T47D (cell line): ENCODE measurements around the gene PXMP4.
A peak's percentile ranks its signal among the peaks of the same experiment; 100 is the strongest.
"Not testable (repeated sequence)": the region's sequence is repeated elsewhere in the genome, so short reads cannot be mapped to it uniquely, and the experiment has no call there.

Experiments
- DNase-seq, 2 experiments: peaks; one replicate each; pipeline versions ENCODE4 v3.0.0 to v3.0.0-alpha.2; 2011 to 2012; ENCODE audit warnings: low read depth in 1 of 2, low spot score in 1 of 2
- JUND ChIP-seq: IDR thresholded peaks from 2 replicates; pipeline ENCODE4 v1.6.1; 2012; ENCODE audit warnings: low read depth
- in situ Hi-C: cut with HindIII; loops from 2 replicates; pipeline ENCODE4 v1.10.0; 2016; ENCODE audit warnings: low sequenced_read_pairs, low pct_unique_long_range_greater_than_20kb

PXMP4 gene

DNA sequence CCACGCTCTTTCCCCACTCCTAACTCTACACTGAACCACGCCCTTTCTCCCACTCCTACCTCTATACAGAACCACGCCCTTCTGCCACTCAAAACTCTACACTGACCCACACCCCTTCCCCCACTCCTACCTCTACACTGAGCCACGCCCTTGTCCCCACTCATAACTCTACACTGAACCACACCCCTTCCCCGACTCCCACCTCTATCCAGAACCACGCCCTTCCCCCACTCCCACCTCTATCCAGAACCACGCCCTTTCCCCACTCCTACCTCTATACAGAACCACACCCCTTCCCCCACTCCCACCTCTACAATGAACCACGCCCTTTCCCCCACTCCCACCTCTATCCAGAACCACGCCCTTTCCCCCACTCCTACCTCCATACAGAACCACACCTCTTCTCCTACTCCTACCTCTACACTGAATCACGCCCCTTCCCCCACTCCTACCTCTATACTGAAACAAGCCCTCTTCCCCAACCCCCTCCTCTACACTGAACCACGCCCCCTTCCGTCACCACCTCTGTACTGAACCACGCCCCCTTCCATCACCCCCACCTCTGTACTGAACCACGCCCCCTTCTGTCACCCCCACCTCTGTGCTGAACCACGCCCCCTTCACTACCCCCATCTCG is 10.1 kb downstream of the PXMP4 start:
- in situ Hi-C loops, result no loop called here
- TF ChIP-seq JUND, result no peak
- no peak for DNase-seq

DNA sequence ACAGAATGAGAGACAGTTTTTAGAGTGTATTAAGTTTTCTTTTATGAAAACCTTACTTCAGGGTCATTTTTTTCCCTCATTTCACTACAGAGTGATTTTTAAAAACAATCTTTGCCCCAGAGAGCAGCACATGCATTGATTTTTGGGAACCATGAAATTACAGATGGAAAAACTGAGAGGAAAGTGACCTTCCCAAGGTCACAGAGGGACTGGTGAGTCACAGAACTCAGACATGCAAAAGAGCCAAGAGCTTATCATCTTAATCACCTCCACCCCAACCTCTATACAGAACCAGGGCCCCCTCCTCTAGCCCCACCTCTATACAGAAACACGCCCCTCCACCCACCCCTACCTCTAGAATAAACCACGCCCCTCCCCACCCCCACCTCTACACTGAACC is 10.7 kb downstream of the PXMP4 start:
- no peak for DNase-seq
- no peak for TF ChIP-seq JUND
- in situ Hi-C loops, result no loop called here

GRCh38 chr20:33707668-33708067 is 12.4 kb downstream of the PXMP4 start:
- in situ Hi-C loops, result no loop called here
- no peak for TF ChIP-seq JUND
- DNase-seq, result no peak

DNA sequence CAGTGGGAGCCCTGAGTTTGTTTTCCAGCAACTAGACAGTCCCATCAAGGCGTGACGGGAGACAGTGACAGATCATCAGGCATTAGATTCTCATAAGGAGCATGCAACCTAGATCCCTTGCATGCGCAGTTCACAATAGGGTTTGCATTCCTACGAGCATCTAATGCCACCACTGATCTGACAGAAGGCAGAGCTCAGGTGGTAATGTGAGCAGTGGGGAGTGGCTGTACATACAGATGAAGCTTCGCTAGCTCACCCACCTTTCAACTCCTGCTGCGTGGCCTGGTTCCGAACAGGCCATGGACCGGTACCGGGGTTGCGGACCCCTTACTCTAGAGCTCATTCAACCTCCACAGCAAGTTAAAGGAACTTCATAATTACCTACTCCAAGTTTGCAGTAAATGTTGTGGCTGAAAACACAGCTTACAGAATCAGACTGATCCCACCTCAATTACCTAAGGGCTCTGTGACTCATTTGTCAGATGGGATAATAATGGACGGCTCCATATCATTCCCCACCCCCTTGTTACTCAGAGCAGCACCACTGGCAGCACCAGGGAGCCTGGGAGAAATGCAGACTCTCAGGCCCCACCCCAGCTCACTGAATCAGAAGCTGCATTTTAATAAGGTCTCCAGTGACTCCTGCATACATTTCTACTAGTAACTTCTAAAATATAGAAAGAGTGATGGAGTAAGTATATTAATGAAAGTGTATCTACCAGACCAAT is 15.7 kb downstream of the PXMP4 start:
- in situ Hi-C loops, result no loop called here
- no peak for TF ChIP-seq JUND
- no peak for DNase-seq

DNA sequence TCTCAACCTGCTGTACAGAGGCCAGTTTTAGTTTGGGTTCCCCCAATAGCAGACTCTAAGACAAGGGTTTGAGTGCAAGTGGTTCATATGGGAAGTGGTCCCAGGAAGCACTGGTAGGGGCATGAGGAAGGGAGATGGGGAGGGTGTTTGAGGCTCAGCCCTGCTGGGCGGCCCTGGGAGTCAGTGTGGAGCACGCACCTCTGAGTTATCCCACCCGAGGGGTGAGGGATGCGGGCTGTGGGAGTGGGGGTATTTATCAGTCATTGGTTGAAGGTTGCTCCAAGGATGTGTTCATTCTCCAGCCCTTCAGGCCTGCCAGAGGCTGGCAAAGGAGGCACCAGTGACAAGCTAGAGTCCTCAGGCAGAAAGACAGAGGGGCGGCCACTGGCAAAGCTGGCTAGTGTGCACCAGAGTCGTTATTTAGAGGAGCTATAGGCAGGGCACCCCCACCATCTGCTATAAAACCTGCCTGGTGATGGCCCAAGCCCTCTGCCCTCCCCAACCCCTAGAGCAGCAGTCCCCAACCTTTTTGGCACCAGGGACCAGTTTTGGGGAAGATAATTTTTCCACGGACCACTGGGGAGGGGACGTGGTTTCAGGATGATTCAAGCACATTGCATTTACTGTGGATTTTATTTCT is 16.5 kb downstream of the PXMP4 start:
- DNase-seq, result no peak
- no peak for TF ChIP-seq JUND
- in situ Hi-C loops, result no loop called here

DNA sequence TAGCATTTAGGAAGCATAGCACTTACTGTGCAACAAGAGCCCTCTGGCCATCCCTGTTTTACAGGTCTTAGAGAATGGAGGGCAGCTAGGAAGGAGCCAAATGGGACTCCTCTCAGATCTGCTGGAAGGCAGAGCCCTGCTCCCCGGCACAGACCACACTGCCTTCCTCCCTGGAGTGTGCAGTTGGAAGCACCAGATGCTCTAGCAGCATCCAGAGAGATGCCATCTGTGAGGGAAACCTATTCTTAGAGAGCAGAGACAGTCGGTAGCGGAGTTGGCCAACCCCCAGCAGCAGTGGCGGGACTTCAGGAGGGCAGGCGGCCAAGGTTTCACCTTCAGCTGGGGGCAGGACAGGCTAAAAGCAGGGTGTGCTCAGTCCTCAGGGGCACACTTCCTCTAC is 17.2 kb downstream of the PXMP4 start:
- no peak for TF ChIP-seq JUND
- peak; percentile 55 to 60 for DNase-seq
- in situ Hi-C loops, result no loop called here

DNA sequence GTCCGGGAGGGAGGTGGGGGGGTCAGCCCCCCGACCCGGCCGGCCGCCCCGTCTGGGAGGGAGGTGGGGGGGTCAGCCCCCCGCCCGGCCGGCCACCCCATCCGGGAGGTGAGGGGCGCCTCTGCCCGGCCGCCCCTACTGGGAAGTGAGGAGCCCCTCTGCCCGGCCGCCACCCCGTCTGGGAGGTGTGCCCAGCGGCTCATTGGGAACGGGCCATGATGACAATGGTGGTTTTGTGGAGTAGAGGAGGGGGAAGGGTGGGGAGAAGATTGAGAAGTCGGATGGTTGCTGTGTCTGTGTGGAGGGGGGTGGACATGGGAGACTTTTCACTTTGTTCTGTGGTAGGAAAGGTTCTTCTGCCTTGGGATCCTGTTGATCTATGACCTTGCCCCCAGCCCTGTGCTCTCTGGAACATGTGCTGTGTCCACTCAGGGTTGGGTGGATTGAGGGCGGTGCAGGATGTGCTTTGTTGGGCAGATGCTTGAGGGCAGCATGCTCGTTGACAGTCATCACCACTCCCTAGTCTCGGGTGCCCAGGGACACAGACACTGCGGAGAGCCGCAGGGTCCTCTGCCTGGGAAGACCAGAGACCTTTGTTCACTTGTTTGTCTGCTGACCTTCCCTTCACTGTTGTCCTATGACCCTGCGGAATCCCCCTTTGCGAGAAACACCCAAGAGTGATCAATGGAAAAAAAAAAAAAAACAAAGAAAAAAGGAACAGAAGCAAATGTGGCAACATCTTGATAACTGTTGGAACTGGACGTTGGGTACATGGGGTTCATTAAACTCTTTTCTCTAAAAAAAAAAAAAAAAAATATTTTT is 18.3 kb downstream of the PXMP4 start:
- no peak for DNase-seq
- in situ Hi-C loops, result no loop called here
- no peak for TF ChIP-seq JUND

DNA sequence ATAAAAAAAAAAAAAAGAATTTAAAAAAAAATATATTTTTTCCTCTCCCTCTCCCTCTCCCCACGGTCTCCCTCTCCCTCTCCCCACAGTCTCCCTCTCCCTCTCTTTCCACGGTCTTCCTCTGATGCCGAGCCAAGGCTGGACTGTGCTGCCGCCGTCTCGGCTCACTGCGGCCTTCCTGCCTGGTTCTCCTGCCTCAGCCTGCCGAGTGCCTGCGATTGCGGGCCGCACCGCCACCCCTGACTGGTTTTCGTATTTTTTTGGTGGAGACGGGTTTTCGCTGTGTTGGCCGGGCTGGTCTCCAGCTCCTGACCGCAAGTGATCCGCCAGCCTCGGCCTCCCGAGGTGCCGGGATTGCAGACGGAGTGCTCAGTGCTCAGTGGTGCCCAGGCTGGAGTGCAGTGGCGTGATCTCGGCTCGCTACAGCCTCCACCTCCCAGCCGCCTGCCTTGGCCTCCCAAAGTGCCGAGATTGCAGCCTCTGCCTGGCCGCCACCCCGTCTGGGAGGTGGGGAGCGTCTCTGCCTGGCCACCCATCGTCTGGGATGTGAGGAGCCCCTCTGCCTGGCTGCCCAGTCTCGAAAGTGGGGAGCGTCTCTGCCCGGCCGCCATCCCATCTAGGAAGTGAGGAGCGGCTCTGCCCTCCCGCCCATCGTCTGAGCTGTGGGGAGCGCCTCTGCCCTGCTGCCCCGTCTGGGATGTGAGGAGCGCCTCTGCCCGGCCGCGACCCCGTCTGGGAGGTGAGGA is 19.2 kb downstream of the PXMP4 start:
- DNase-seq, in situ Hi-C loops: not testable (repeated sequence)

DNA sequence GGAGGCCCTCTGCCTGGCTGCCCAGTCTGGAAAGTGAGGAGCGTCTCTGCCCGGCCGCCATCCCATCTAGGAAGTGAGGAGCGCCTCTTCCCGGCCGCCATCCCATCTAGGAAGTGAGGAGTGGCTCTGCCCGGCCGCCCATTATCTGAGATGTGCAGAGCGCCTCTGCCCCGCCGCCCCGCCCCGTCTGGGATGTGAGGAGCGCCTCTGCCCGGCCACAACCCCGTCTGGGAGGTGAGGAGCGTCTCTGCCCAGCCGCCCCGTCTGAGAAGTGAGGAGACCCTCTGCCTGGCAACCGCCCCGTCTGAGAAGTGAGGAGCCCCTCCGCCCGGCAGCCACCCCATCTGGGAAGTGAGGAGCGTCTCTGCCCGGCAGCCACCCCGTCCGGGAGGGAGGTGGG is 21.1 kb downstream of the PXMP4 start:
- DNase-seq, in situ Hi-C loops: not testable (repeated sequence)

DNA sequence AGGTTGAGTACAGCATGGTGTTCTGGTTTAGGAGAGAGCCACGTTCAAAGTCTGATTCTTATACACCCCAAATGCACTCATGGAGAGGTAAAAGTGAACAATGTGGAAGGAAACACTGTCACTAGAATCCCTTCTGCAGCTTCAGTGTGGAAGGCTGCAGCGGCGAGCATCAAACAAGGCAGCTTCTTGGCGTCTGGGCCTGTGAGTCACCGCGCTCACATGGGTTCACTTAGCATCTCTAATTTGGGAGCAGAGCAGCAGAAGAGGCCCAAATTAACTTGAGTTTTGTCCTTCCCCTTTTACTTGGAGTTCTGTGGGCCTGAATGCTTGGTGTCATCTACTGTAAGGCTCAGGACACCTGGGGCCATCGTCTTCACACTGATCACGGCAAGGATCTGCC is 23.0 kb downstream of the PXMP4 start:
- in situ Hi-C loops, result no loop called here
- no peak for DNase-seq
- TF ChIP-seq JUND, result no peak

DNA sequence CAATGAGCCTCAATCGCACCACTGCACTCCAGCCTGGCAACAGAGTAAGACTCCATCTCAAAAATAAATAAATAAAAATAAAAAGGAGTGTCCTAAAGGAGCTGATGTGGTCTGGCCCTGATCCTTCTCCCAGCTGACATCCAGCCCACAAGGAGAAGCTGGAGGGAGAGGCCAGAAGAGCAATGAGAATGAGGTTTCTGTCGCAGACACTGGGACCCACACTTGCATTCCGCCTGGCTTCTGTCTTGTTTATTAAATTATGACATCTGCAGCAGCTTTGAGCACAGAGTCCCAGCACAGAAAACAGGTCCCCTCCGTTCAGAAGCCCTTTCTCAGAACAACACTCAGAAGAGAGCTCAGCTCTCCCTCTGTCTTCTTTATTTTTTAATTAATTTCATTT is 23.7 kb downstream of the PXMP4 start:
- no peak for TF ChIP-seq JUND
- DNase-seq, result no peak
- in situ Hi-C loops, result no loop called here

DNA sequence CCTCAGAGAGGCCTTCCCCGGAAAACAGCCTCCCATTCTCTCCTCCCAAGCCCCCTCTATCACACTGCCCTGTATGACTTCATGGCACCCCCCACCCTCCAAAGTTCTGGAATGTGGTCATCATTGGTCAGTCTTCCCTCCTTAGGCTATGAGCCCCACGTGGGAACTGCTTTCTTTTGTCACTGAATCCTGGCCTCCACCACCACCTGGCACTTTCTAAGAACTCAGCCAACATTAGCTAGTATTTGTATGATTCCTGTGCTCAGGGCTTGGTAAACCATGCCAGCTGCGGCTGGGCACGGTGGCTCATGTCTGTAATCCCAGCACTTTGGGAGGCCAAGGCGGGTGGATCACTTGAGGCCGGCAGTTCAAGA is 25.5 kb downstream of the PXMP4 start:
- TF ChIP-seq JUND, result no peak
- in situ Hi-C loops, result no loop called here
- no peak for DNase-seq
